ENCODE results near the gene PKIG. TPM values are rescaled to one million over a fixed set of nuclear protein-coding genes. Genes with fewer than 3 reads are reported as not detected.

The PKIG gene
- total RNA-seq, 1 experiment from 2014 or later: 27.0 TPM

- no peak overlapping the region for H2BK5ac ChIP-seq (ENCODE audit: insufficient read length, low read length)
- H3K4ac ChIP-seq (ENCODE audit: low read depth, low read length): no peak overlapping the region
- H3K27ac ChIP-seq (ENCODE audit: insufficient read length, low read depth, low read length): no peak overlapping the region
- H4K91ac ChIP-seq (ENCODE audit: insufficient read length, low read depth, low read length): no peak overlapping the region
- no peak for TF ChIP-seq CTCF (conservative IDR thresholded peaks at IDR 0.05)
- Mint-ChIP-seq H3K36me3 (ENCODE audit: insufficient read depth in 1 of 3, low read depth in 3 of 3) (no peaks in the 10 kb centered on the region), H3K4me3 (no peak overlapping the region), H3K27me3 (ENCODE audit: low read depth) (no peaks in the 10 kb centered on the region; the same call in 1 of the 2 replicates), H3K27ac (no peak overlapping the region), H3K9me3 (no peaks in the 10 kb centered on the region), H3K4me1 (peaks cover 2 to 3% of the 10 kb centered on the region in 2 experiments; a peak in 1 of 4 replicates)
- H3K14ac ChIP-seq (ENCODE audit: insufficient read depth, low read length): no peak overlapping the region
- no peaks in the 10 kb centered on the region for H3K27me3 ChIP-seq (ENCODE audit: insufficient read depth, low read length)
- H3K4me2 ChIP-seq (ENCODE audit: insufficient read depth, insufficient read length, low read length): no peak overlapping the region
- 0 out of 2 replicates have a peak, but pooled peaks cover 5% of the 10 kb centered on the region for H3K79me2 ChIP-seq (ENCODE audit: insufficient read depth, low read length)
- no CpG with 5 or more reads among the region's 4 CpGs for WGBS (ENCODE audit: extremely low coverage, insufficient read length, low lambda C conversion rate)
- H3K18ac ChIP-seq (ENCODE audit: insufficient read length, low read depth, low read length): no peak overlapping the region
- no peaks in the 10 kb centered on the region for H3K79me1 ChIP-seq (ENCODE audit: insufficient read depth, low read depth, low read length, poor library complexity, severe bottlenecking)
- H2BK12ac ChIP-seq (ENCODE audit: insufficient read length, low read depth, low read length): no peak overlapping the region
- H4K20me1 ChIP-seq (ENCODE audit: control insufficient read depth, insufficient read depth, insufficient read length): no peaks in the 10 kb centered on the region
- H2BK20ac ChIP-seq (ENCODE audit: low read depth, low read length, poor library complexity, severe bottlenecking): no peak overlapping the region
- H4K5ac ChIP-seq (ENCODE audit: insufficient read length, low read depth, low read length): no peak overlapping the region
- H4K8ac ChIP-seq (replicated peaks; ENCODE audit: insufficient read length, low read depth, low read length): no peak overlapping the region
- no peak overlapping the region for H2BK120ac ChIP-seq (ENCODE audit: low read depth, low read length, poor library complexity, severe bottlenecking)
- no peak for DNase-seq
- H2AFZ ChIP-seq (ENCODE audit: low read length): no peak overlapping the region
- no peaks in the 10 kb centered on the region for H3K23me2 ChIP-seq (ENCODE audit: insufficient read length, low read depth, low read length, poor library complexity, severe bottlenecking)
- H3K9ac ChIP-seq (ENCODE audit: extremely low read depth, insufficient read length, low read length): no peak overlapping the region
- no peaks in the 10 kb centered on the region for H3K9me3 ChIP-seq (ENCODE audit: control insufficient read depth, low read depth, low read length)
- H2AK5ac ChIP-seq (ENCODE audit: insufficient read length, low read length): no peak overlapping the region
- no peak overlapping the region for H3T11ph ChIP-seq (ENCODE audit: low read length)
- no peak overlapping the region for H3K23ac ChIP-seq (ENCODE audit: insufficient read length, low read depth, low read length)
- H2BK15ac ChIP-seq (ENCODE audit: low read depth, low read length): no peak overlapping the region
- no peak overlapping the region for H3K56ac ChIP-seq (ENCODE audit: insufficient read length, low read depth, low read length)
- no peaks in the 10 kb centered on the region for H3K4me1 ChIP-seq (ENCODE audit: insufficient read depth, low read length)
Observed at GRCh38 chr20:44549123-44549522, 33.3 kb upstream of the PKIG start.
